Mucosa of rectum (tissue), 2 donors: ENCODE data around the gene LRP6.

Experiments used
- H3K27ac ChIP-seq, 2 donors: one replicate each; pipeline ENCODE4 v1.7.0; 2013; ENCODE audit warnings: inconsistent platforms in 2 of 2, low read depth in 2 of 2, low read length in 2 of 2
- H3K27me3 ChIP-seq, 2 donors: one replicate each; pipeline ENCODE4 v1.7.0; 2013; ENCODE audit warnings: low read length in 2 of 2; ENCODE audit not compliant: control insufficient read depth in 2 of 2, insufficient read depth in 2 of 2
- H3K36me3 ChIP-seq, 2 donors: one replicate each; pipeline ENCODE4 v1.7.0; 2013; ENCODE audit warnings: low read length in 2 of 2; ENCODE audit not compliant: control insufficient read depth in 2 of 2, insufficient read depth in 2 of 2
- H3K4me1 ChIP-seq, 2 donors: one replicate each; pipeline ENCODE4 v1.7.0; 2013; ENCODE audit warnings: low read length in 2 of 2, mild to moderate bottlenecking in 1 of 2; ENCODE audit not compliant: control insufficient read depth in 2 of 2, insufficient read depth in 2 of 2
- H3K4me3 ChIP-seq, 2 donors: one replicate each; pipeline ENCODE4 v1.7.0; 2013; ENCODE audit warnings: low read length in 2 of 2
- H3K9ac ChIP-seq, 2 donors: one replicate each; pipeline ENCODE4 v1.7.0; 2013; ENCODE audit warnings: low read length in 2 of 2, low read depth in 1 of 2, mild to moderate bottlenecking in 1 of 2
- H3K9me3 ChIP-seq, 2 donors: one replicate each; pipeline ENCODE4 v1.7.0; 2013; ENCODE audit warnings: low read length in 2 of 2; ENCODE audit not compliant: control insufficient read depth in 2 of 2
- donor health status: healthy.
- donor health status: Normal muscosa, but diverticular disease.

LRP6 gene

GRCh38 chr12:12207746-12208145, 59.1 kb downstream of the LRP6 start:
- H3K4me3 ChIP-seq = no peak overlapping the region
- no peak overlapping the region for H3K27ac ChIP-seq
- no peaks in the 10 kb centered on the region for H3K27me3 ChIP-seq
- H3K4me1 ChIP-seq = peaks cover 0 to 2% of the 10 kb centered on the region in 2 donors
- no peak overlapping the region for H3K9ac ChIP-seq
- H3K9me3 ChIP-seq = no peaks in the 10 kb centered on the region
- H3K36me3 ChIP-seq = no peaks in the 10 kb centered on the region

- H3K27ac ChIP-seq = no peak overlapping the region
- H3K27me3 ChIP-seq = no peaks in the 10 kb centered on the region
- no peak overlapping the region for H3K4me3 ChIP-seq
Measured at GRCh38 chr12:12206776-12207388, 60.0 kb downstream of the LRP6 start.

GRCh38 chr12:12202747-12203146, 64.1 kb downstream of the LRP6 start:
- Histone ChIP-seq H3K9ac (no peak overlapping the region), H3K9me3 (no peaks in the 10 kb centered on the region), H3K27ac (no peak overlapping the region), H3K4me1 (no peaks in the 10 kb centered on the region), H3K27me3 (no peaks in the 10 kb centered on the region), H3K36me3 (peaks cover 9 to 11% of the 10 kb centered on the region in 2 donors), H3K4me3 (no peak overlapping the region)

More at GRCh38 chr12:12206776-12207388, 60.0 kb downstream of the LRP6 start:
- Histone ChIP-seq H3K4me1 (no peaks in the 10 kb centered on the region), H3K9ac (no peak overlapping the region), H3K9me3 (no peaks in the 10 kb centered on the region), H3K36me3 (peaks cover 0 to 4% of the 10 kb centered on the region in 2 donors)

GRCh38 chr12:12202105-12202504, 64.7 kb downstream of the LRP6 start:
- H3K36me3 ChIP-seq = peaks cover 9 to 12% of the 10 kb centered on the region in 2 donors
- no peaks in the 10 kb centered on the region for H3K9me3 ChIP-seq
- H3K27me3 ChIP-seq = no peaks in the 10 kb centered on the region
- no peak overlapping the region for H3K9ac ChIP-seq
- no peaks in the 10 kb centered on the region for H3K4me1 ChIP-seq
- H3K27ac ChIP-seq = no peak overlapping the region
- H3K4me3 ChIP-seq = no peak overlapping the region

- Histone ChIP-seq H3K4me3 (no peak overlapping the region), H3K9me3 (no peaks in the 10 kb centered on the region), H3K27me3 (no peaks in the 10 kb centered on the region), H3K4me1 (no peaks in the 10 kb centered on the region), H3K36me3 (peaks cover 9 to 12% of the 10 kb centered on the region in 2 donors), H3K9ac (no peak overlapping the region), H3K27ac (no peak overlapping the region)
Measured at GRCh38 chr12:12201274-12201758, 65.5 kb downstream of the LRP6 start.

GRCh38 chr12:12200363-12200762, 66.5 kb downstream of the LRP6 start:
- H3K27me3 ChIP-seq = no peaks in the 10 kb centered on the region
- H3K9me3 ChIP-seq = no peaks in the 10 kb centered on the region
- no peak overlapping the region for H3K27ac ChIP-seq
- no peak overlapping the region for H3K9ac ChIP-seq
- H3K36me3 ChIP-seq = peaks cover 9 to 12% of the 10 kb centered on the region in 2 donors
- H3K4me3 ChIP-seq = no peak overlapping the region
- no peaks in the 10 kb centered on the region for H3K4me1 ChIP-seq

GRCh38 chr12:12198124-12198523, 68.7 kb downstream of the LRP6 start:
- Histone ChIP-seq H3K9ac (no peak overlapping the region), H3K9me3 (no peaks in the 10 kb centered on the region), H3K4me1 (no peaks in the 10 kb centered on the region), H3K36me3 (peaks cover 9 to 12% of the 10 kb centered on the region in 2 donors), H3K27me3 (no peaks in the 10 kb centered on the region), H3K4me3 (no peak overlapping the region), H3K27ac (no peak overlapping the region)

GRCh38 chr12:12197128-12197527, 69.7 kb downstream of the LRP6 start:
- no peaks in the 10 kb centered on the region for H3K27me3 ChIP-seq

GRCh38 chr12:12195516-12195915, 71.3 kb downstream of the LRP6 start:
- H3K9ac ChIP-seq = no peak overlapping the region
- no peak overlapping the region for H3K27ac ChIP-seq
- H3K27me3 ChIP-seq = no peaks in the 10 kb centered on the region
- H3K4me1 ChIP-seq = no peaks in the 10 kb centered on the region
- no peak overlapping the region for H3K4me3 ChIP-seq
- H3K9me3 ChIP-seq = no peaks in the 10 kb centered on the region
- peaks cover 4 to 5% of the 10 kb centered on the region in 2 donors for H3K36me3 ChIP-seq

More at GRCh38 chr12:12197128-12197527, 69.7 kb downstream of the LRP6 start:
- Histone ChIP-seq H3K4me1 (no peaks in the 10 kb centered on the region), H3K27ac (no peak overlapping the region), H3K9ac (no peak overlapping the region), H3K9me3 (no peaks in the 10 kb centered on the region), H3K4me3 (no peak overlapping the region), H3K36me3 (peaks cover 9 to 10% of the 10 kb centered on the region in 2 donors)

- peaks cover 2 to 5% of the 10 kb centered on the region in 2 donors for H3K36me3 ChIP-seq
- no peaks in the 10 kb centered on the region for H3K4me1 ChIP-seq
- no peaks in the 10 kb centered on the region for H3K9me3 ChIP-seq
- no peak overlapping the region for H3K4me3 ChIP-seq
- no peaks in the 10 kb centered on the region for H3K27me3 ChIP-seq
- no peak overlapping the region for H3K9ac ChIP-seq
- no peak overlapping the region for H3K27ac ChIP-seq
Measured at GRCh38 chr12:12195081-12195480, 71.8 kb downstream of the LRP6 start.
